CD4-positive, alpha-beta T cell treated with Interleukin-2 at 100 ng/mL for 4 hours (primary cell): Measurements from ENCODE around the gene POU5F2.

Experiments used
- DNase-seq: peaks from one replicate; pipeline ENCODE4 v3.0.0-alpha.2; 2020; ENCODE audit warnings: low spot score

Gene POU5F2

DNA sequence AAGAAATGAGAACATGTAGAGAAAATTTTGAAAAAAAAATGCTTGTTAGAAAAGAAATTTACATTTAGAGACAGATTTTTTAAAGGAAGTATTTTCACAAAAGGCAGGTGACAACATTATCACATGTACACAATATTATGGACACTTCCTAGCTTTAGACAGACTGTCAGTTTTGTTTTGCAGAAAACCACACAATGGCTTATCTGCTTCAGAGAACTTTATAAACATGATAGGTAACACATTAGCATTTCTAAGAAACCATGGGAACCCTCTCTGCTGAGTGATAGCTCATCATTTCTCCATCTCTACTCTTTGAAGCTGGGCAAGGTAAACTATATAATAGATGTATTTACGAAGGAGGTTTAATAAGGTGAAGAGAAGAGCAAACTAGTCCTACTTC, 25.6 kb downstream of the POU5F2 start:
- no peak for DNase-seq

GRCh38 chr5:93715327-93715726, 26.1 kb downstream of the POU5F2 start:
- no peak for DNase-seq

- no peak for DNase-seq
These were observed 33.0 kb downstream of the POU5F2 start for GRCh38 chr5:93708442-93708841.

- no peak for DNase-seq
These were observed 35.5 kb downstream of the POU5F2 start for GRCh38 chr5:93705896-93706295.

- DNase-seq, result no peak
These were observed 36.4 kb downstream of the POU5F2 start for GRCh38 chr5:93704996-93705395.

- no peak for DNase-seq
These were observed 49.4 kb downstream of the POU5F2 start for GRCh38 chr5:93691997-93692396.
